Subcutaneous adipose tissue (tissue), 4 donors: Measurements from ENCODE around the gene NOXRED1. TPM values are rescaled to one million over a fixed set of nuclear protein-coding genes. Genes with fewer than 3 reads are reported as not detected.

Experiments
- small RNA-seq: library from RNA; depleted of rRNA; stranded (forward); fragments of <200 nt; gene quantifications from one replicate; pipeline ENCODE3, GENCODE V24; 2016
- total RNA-seq, 4 donors: library from RNA; depleted of rRNA; stranded (reverse); fragments of >200 nt; gene quantifications; one replicate each; pipeline ENCODE4 v1.1.0, GENCODE V29; 2016
- TF ChIP-seq, protein P1 (sequence below): fragments of 450-650 bp; IDR thresholded peaks from one replicate; pipeline ENCODE4 v1.5.1; 2016; ENCODE audit warnings: low read depth, mild to moderate bottlenecking, control low read depth, antibody characterized with exemption, moderate library complexity

The NOXRED1 gene
- total RNA-seq, 4 donors from 2014 or later = 0.22 to 0.51 TPM; not detected in 2

DNA sequence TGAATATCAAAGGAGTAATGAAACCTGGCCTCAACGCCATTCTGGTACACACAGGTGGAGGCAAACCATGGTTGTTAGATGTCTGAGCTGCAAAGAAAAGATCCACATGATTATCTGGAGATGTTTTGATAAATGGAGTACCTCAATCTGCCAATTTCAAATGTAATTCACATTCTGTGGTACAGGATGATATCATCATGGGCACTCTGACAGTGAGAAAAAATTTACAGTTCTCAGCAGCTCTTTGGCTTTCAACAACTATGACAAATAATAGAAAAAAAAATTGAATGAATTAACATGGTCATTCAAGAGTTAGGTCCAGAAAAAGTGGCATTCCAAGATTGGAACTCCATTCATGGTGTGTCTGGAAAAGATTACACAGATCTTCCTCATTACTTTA lies 63.7 kb downstream of the NOXRED1 start:
- TF ChIP-seq, protein P1, sequence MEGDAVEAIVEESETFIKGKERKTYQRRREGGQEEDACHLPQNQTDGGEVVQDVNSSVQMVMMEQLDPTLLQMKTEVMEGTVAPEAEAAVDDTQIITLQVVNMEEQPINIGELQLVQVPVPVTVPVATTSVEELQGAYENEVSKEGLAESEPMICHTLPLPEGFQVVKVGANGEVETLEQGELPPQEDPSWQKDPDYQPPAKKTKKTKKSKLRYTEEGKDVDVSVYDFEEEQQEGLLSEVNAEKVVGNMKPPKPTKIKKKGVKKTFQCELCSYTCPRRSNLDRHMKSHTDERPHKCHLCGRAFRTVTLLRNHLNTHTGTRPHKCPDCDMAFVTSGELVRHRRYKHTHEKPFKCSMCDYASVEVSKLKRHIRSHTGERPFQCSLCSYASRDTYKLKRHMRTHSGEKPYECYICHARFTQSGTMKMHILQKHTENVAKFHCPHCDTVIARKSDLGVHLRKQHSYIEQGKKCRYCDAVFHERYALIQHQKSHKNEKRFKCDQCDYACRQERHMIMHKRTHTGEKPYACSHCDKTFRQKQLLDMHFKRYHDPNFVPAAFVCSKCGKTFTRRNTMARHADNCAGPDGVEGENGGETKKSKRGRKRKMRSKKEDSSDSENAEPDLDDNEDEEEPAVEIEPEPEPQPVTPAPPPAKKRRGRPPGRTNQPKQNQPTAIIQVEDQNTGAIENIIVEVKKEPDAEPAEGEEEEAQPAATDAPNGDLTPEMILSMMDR = no peak

DNA sequence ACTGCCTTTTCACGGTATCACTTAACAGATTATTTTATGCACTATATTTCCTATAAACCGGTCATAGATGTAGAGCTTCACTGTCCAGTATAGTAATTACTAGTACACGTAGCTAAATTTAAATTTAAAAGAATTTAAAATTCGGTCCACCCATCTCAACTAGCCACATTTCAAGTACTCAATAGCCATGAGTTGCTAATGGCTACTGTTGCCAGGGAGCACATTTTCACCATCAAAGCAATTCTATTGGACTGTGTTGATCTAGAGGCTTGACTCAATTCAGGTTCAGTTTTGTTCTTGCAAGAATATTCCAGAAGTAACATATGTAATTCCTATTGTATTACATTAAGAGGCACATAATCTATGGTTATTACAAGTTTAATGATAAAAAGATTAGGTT lies 66.4 kb downstream of the NOXRED1 start:
- TF ChIP-seq, protein P1 = no peak

DNA sequence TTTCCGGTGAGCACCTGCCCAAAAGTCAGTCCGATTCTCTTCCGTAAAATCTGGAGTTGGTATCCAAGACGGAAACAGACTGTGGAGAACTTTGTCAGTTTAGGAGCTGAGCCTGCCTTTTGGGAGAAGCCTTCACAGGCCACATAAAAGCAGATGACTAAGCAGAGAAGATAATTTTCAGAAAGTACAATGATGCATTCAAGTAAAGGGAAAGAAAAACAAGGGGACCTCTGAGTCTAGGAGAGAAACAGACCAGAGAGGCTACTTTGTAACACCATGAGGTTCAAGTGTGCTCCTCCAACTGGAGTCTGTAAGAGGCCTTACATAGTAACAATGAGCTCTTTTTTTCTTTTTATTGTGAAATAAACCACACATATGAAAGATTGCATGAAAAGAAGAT lies 67.5 kb downstream of the NOXRED1 start:
- TF ChIP-seq, protein P1 = no peak

DNA sequence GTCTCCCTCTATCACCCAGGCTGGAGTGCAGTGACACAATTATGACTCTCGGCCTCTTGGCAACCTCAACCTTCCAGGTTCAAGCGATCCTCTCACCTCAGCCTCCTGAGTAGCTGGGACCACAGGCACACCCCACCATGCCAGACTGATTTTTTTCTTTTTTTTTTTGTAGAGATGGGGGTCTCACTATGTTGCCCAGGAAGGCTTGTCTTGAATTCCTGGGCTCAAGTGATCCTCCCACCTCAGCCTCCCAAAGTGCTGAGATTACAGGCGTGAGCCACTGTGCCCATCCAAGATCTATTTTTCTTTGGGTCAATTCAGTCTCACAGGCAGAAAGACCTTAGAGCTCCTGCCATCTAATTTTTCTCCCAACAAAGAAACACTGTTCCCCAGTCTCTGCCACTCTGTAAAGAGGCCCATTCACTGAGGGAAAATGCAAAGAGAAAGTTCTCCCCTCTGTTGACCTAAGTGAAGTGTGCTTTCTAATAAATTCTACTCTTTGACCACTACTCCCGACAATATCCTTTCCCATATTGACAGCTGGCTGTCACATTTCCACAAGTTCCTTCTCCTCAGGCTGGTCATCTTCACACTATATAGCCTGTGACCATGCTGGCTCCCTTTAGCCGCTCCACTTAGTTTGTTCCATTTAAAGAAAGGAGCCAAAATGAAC lies 69.7 kb downstream of the NOXRED1 start:
- TF ChIP-seq, protein P1 = no peak

DNA sequence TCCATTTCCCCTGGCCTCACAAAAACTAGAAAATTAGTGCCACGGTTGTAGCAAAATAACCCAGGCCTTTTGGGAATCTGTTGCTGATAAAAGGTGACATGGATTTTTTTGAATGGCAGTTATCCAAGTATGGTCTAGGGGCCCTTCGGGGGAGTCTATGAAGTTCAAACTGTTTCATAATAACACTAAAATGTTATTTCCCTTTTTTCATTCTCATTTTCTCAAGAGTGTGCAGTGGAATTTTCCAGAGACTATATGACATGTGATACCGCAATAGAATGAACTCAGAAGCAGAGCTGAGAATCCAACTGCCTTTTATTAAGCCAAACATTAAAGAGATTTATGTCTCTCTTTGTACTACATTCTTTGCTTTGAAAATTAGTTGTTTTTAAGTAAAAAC lies 75.6 kb downstream of the NOXRED1 start:
- TF ChIP-seq, protein P1 = no peak

DNA sequence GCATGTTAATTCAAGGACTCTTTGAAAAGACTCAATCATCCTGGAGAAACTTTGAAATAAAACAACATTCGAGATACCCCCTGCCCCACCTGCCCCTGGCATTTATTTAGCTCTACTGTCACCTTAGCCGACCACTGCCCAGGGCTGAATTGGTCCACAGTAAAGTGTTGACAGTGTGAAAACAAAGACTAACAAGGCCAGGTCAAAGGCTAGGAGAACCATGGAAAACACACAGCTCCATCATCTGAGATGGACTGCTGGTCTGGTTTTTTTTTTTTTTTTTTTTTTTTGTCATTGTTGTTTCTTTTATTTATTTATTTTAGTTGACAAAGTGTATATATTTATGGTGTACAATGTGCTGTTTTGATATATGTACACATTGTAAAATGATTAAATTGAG lies 76.8 kb downstream of the NOXRED1 start:
- TF ChIP-seq, protein P1 = no peak

DNA sequence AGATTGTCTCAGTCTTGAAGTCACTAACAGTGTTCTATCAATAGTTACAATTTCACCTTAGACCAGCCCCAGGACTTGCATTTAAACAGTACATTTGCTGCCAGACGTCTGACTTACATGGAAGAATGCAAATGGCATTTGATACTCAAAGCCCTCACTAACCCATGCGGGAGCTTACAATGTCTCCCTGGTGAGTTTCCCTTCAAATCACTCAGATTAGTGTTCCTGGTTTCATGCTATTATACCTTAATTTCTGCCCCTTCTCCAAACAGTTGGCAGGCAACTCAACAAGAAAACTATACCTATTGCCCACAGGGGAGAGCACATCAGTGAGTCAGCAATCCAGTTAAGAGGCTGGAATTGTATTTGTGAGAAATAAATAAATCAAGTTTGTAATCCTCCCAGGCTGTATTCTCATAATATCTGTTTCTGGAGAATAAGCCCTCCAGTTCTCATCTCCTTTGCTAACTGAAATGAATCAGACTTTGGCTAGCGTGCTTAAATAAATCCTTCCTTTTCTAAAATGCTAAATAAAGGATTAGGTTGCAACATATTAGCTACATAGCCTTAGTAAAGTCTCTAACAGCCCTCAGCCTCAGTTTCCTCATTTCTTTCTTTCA lies 78.8 kb downstream of the NOXRED1 start:
- TF ChIP-seq, protein P1 = no peak

Small RNA genes within 50 kb of the gene (small RNA-seq; reads per million reads assigned to genes)
- not detected for gene RF00404

Other genes starting within 250 kb of the NOXRED1 start
- gene TMEM63C, start 241.7 kb downstream of the NOXRED1 start, total RNA-seq = under 1 TPM in 1 of 4 donors, not detected in 3; 0.17 TPM
- gene NGB, start 152.3 kb downstream of the NOXRED1 start, total RNA-seq = not detected
- 10 to 100 TPM in 3 of 4 donors, 1 to 10 TPM in 1; 6.2 to 33.0 (median 13.9) TPM for gene POMT2, start 102.6 kb downstream of the NOXRED1 start, total RNA-seq
- 10 to 100 TPM in 3 of 4 donors, 1 to 10 TPM in 1; 6.5 to 52.4 (median 24.3) TPM for gene GSTZ1, start 102.5 kb downstream of the NOXRED1 start, total RNA-seq
- gene TMED8, start 46.4 kb downstream of the NOXRED1 start, total RNA-seq = 10 to 100 TPM in 2 of 4 donors, 1 to 10 TPM in 2; 9.2 to 14.3 (median 11.6) TPM
- gene SAMD15, start 46.1 kb downstream of the NOXRED1 start, total RNA-seq = 1 to 10 TPM in 1 of 4 donors, under 1 TPM in 2, not detected in 1; 0.51 to 1.7 (median 0.88) TPM
- 10 to 100 TPM; 18.1 to 27.1 (median 24.3) TPM for gene VIPAS39, start 34.1 kb upstream of the NOXRED1 start, total RNA-seq
- gene AHSA1, start 34.6 kb upstream of the NOXRED1 start, total RNA-seq = 100 to 1,000 TPM in 1 of 4 donors, 10 to 100 TPM in 3; 78.7 to 114 (median 84.9) TPM
- gene ISM2, start 75.3 kb upstream of the NOXRED1 start, total RNA-seq = under 1 TPM in 1 of 4 donors, not detected in 3; 0.16 TPM
- gene SPTLC2, start 193.1 kb upstream of the NOXRED1 start, total RNA-seq = 10 to 100 TPM; 48.1 to 61.8 (median 56.3) TPM